ENCODE data around the gene INTU. TPM values are rescaled to one million over a fixed set of nuclear protein-coding genes. Genes with fewer than 3 reads are reported as not detected.
"Not testable (repeated sequence)": the region's sequence is repeated elsewhere in the genome, so short reads cannot be mapped to it uniquely, and the experiment has no call there.

The INTU gene
- under 1 TPM; 0.16 to 0.29 TPM for total RNA-seq

- H3K27ac Mint-ChIP-seq: no peak within 1 kb of the TSS
- ChIA-PET CTCF (no interaction called here), POLR2A (no interaction called here)
- H3K36me3 Mint-ChIP-seq (ENCODE audit: low read depth): no peaks in the 10 kb centered on the region
- TF ChIP-seq CTCF (IDR thresholded peaks at IDR 0.05): no peak
- peaks cover 23% of the 10 kb centered on the region for H3K27me3 Mint-ChIP-seq
- peak; percentile 60 for DNase-seq
- intact Hi-C loops (cut with micrococcal nuclease): no loop called here
- peaks cover 10% of the 10 kb centered on the region for H3K4me1 Mint-ChIP-seq (ENCODE audit: low read depth)
- H3K4me3 Mint-ChIP-seq: peak within 1 kb of the TSS; percentile 74
- H3K9me3 Mint-ChIP-seq: no peaks in the 10 kb centered on the region
- ATAC-seq: peak; percentile 96
These were observed at the start of gene INTU for GRCh38 chr4:127632420-127633403. INTU (plus strand) TSS chr4:127632957; CDS start chr4:127633035, 78 bp downstream.

- intact Hi-C loops (cut with micrococcal nuclease); H3K9me3 Mint-ChIP-seq; H3K27me3 Mint-ChIP-seq; DNase-seq; H3K36me3 Mint-ChIP-seq (ENCODE audit: low read depth); H3K4me1 Mint-ChIP-seq (ENCODE audit: low read depth); H3K27ac Mint-ChIP-seq; POLR2A ChIA-PET; H3K4me3 Mint-ChIP-seq; ATAC-seq: not testable (repeated sequence)
- CTCF ChIA-PET: interaction anchor here (1.1 to 1.9 kb wide), 3 partner anchors 9 to 160 kb away, joined by 3 to 13 read pairs (median 9); no protein-coding TSS in a partner anchor
These were observed 46.3 kb upstream of the INTU start for GRCh38 chr4:127586496-127586895.

DNA sequence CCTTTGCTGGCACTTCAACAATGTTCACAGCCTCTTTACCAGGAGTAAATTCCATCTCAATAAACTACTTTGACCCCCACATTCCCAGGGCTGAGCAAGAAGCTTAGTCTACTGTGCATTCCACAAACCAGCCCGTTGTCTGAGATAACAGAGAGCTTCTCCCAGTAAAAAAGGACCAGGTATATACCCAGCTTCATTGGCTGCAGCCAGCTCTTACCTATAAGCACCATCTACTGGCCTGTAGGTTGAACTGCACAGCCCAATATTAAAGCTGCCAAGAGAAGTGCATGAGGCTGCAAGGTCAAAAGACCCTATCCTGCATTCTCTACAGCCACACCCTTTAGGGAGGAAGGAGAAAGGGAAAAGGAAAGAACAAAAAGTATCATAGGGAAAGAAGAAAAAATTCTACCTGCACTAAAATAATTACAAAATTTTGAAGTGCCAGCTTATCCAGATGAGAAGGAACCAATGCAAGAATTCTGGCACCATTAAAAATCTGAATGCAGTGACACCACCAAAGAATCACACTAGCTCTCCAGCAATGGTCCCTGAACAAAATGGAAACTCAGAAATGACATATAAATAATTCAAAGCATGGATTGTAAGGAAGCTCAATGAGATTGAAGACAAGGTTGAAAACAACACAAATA is 45.7 kb upstream of the INTU start:
- peak; percentile 21 for DNase-seq
- H3K27ac Mint-ChIP-seq: no peak overlapping the region
- ChIA-PET CTCF (interaction anchor here (1.0 to 1.9 kb wide), 4 partner anchors 9 to 160 kb away, joined by 3 to 13 read pairs (median 6); no protein-coding TSS in a partner anchor), POLR2A (no interaction called here)
- H3K4me1 Mint-ChIP-seq (ENCODE audit: low read depth): no peaks in the 10 kb centered on the region
- peak; percentile 44 for TF ChIP-seq CTCF (IDR thresholded peaks at IDR 0.05)
- H3K4me3 Mint-ChIP-seq: no peak overlapping the region
- intact Hi-C loops (cut with micrococcal nuclease): no loop called here
- no peaks in the 10 kb centered on the region for H3K9me3 Mint-ChIP-seq
- peaks cover 2% of the 10 kb centered on the region for H3K27me3 Mint-ChIP-seq
- ATAC-seq: peak; percentile 74
- no peaks in the 10 kb centered on the region for H3K36me3 Mint-ChIP-seq (ENCODE audit: low read depth)

- H3K9me3 Mint-ChIP-seq; H3K4me1 Mint-ChIP-seq (ENCODE audit: low read depth); H3K27ac Mint-ChIP-seq; intact Hi-C loops (cut with micrococcal nuclease); H3K36me3 Mint-ChIP-seq (ENCODE audit: low read depth); POLR2A ChIA-PET; CTCF ChIA-PET; ATAC-seq; H3K4me3 Mint-ChIP-seq; DNase-seq; H3K27me3 Mint-ChIP-seq: not testable (repeated sequence)
These were observed 43.6 kb upstream of the INTU start for GRCh38 chr4:127589153-127589552.

DNA sequence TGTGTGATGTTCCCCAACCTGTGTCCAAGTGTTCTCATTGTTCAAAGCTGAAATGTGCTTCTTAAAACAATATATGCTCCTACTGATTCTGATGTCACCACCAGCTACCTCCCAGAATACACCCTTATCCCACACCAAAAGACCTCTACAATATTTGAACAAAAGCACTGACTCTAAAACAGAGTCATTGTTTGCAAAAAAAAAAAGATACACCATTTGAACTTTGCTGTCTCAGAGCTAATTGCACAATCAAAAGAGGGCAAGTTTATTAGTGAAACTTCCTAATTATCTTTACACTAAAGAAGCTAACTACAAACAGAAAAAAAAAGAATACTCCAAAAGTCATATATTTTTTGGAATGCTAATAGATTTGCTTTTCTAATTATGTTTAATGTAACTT is 34.1 kb upstream of the INTU start:
- H3K27ac Mint-ChIP-seq: no peak overlapping the region
- POLR2A ChIA-PET: no interaction called here
- H3K9me3 Mint-ChIP-seq: no peaks in the 10 kb centered on the region
- CTCF ChIA-PET: interaction anchor here (0.8 to 1.5 kb wide), 2 partner anchors 21 to 118 kb away, joined by 3 to 4 read pairs; no protein-coding TSS in a partner anchor
- no peaks in the 10 kb centered on the region for H3K4me1 Mint-ChIP-seq (ENCODE audit: low read depth)
- no peaks in the 10 kb centered on the region for H3K36me3 Mint-ChIP-seq (ENCODE audit: low read depth)
- TF ChIP-seq CTCF (IDR thresholded peaks at IDR 0.05): no peak
- no peak for DNase-seq
- no peaks in the 10 kb centered on the region for H3K27me3 Mint-ChIP-seq
- intact Hi-C loops (cut with micrococcal nuclease): no loop called here
- ATAC-seq: no peak
- no peak overlapping the region for H3K4me3 Mint-ChIP-seq
